H9 (cell line): ENCODE results near the gene LPO. TPM values are rescaled to one million over a fixed set of nuclear protein-coding genes. Genes with fewer than 3 reads are reported as not detected.

Experiments
- DNase-seq: peaks from one replicate; pipeline ENCODE4 v3.0.0-alpha.2; 2017
- H2AFZ ChIP-seq: one replicate; pipeline ENCODE4 v1.6.1; 2013; ENCODE audit warnings: mild to moderate bottlenecking, low read length, control low read depth, moderate library complexity
- H2AK5ac ChIP-seq: 2 replicates; pipeline ENCODE4 v1.6.1; 2013; ENCODE audit warnings: low read length, control low read depth, mixed read lengths; ENCODE audit not compliant: insufficient read length
- H2BK120ac ChIP-seq: one replicate; pipeline ENCODE4 v1.6.1; 2013; ENCODE audit warnings: low read depth, mild to moderate bottlenecking, low read length, control low read depth, inconsistent platforms; ENCODE audit not compliant: poor library complexity, severe bottlenecking
- H2BK12ac ChIP-seq: 2 replicates; pipeline ENCODE4 v1.6.1; 2013; ENCODE audit warnings: low read length, control low read depth, mixed read lengths, low read depth; ENCODE audit not compliant: insufficient read length
- H2BK15ac ChIP-seq: 2 replicates; pipeline ENCODE4 v1.6.1; 2013; ENCODE audit warnings: low read depth, low read length, control low read depth
- H2BK20ac ChIP-seq: one replicate; pipeline ENCODE4 v1.6.1; 2013; ENCODE audit warnings: low read depth, mild to moderate bottlenecking, low read length, control low read depth, inconsistent platforms; ENCODE audit not compliant: poor library complexity, severe bottlenecking
- H2BK5ac ChIP-seq: 2 replicates; pipeline ENCODE4 v1.6.1; 2013; ENCODE audit warnings: low read length, control low read depth, mixed read lengths; ENCODE audit not compliant: insufficient read length
- H3K14ac ChIP-seq: 2 replicates; pipeline ENCODE4 v1.6.1; 2013; ENCODE audit warnings: low read length, control low read depth; ENCODE audit not compliant: insufficient read depth
- H3K18ac ChIP-seq: 2 replicates; pipeline ENCODE4 v1.6.1; 2013; ENCODE audit warnings: low read depth, mild to moderate bottlenecking, mixed read lengths, low read length, control low read depth; ENCODE audit not compliant: insufficient read length
- H3K23ac ChIP-seq: 2 replicates; pipeline ENCODE4 v1.6.1; 2013; ENCODE audit warnings: low read length, control low read depth, mixed read lengths, low read depth; ENCODE audit not compliant: insufficient read length
- H3K23me2 ChIP-seq: 2 replicates; pipeline ENCODE4 v1.6.1; 2013; ENCODE audit warnings: low read depth, mild to moderate bottlenecking, mixed read lengths, low read length, control low read depth; ENCODE audit not compliant: insufficient read length, poor library complexity, severe bottlenecking
- H3K27ac ChIP-seq: 2 replicates; pipeline ENCODE4 v1.5.1; 2013; ENCODE audit warnings: low read length, control low read depth, mixed read lengths, low read depth; ENCODE audit not compliant: insufficient read length
- H3K27me3 ChIP-seq: 2 replicates; pipeline ENCODE4 v1.6.1; 2013; ENCODE audit warnings: low read length, control low read depth, inconsistent platforms; ENCODE audit not compliant: insufficient read depth
- H3K4ac ChIP-seq: 2 replicates; pipeline ENCODE4 v1.6.1; 2013; ENCODE audit warnings: low read depth, mild to moderate bottlenecking, control low read depth, inconsistent platforms, low read length, moderate library complexity
- H3K4me1 ChIP-seq: 2 replicates; pipeline ENCODE4 v1.6.1; 2013; ENCODE audit warnings: low read length, control low read depth, inconsistent platforms; ENCODE audit not compliant: insufficient read depth
- H3K4me2 ChIP-seq: 2 replicates; pipeline ENCODE4 v1.6.1; 2013; ENCODE audit warnings: low read length, control low read depth, mixed read lengths; ENCODE audit not compliant: insufficient read length, insufficient read depth
- H3K56ac ChIP-seq: 2 replicates; pipeline ENCODE4 v1.6.1; 2013; ENCODE audit warnings: low read depth, mild to moderate bottlenecking, mixed read lengths, low read length, control low read depth; ENCODE audit not compliant: insufficient read length
- H3K79me1 ChIP-seq: 2 replicates; pipeline ENCODE4 v1.6.1; 2013; ENCODE audit warnings: low read depth, mild to moderate bottlenecking, moderate library complexity, low read length, control low read depth, inconsistent platforms; ENCODE audit not compliant: insufficient read depth, poor library complexity, severe bottlenecking
- H3K79me2 ChIP-seq: 2 replicates; pipeline ENCODE4 v1.6.1; 2013; ENCODE audit warnings: low read length, control low read depth, inconsistent platforms; ENCODE audit not compliant: insufficient read depth
- H3K9ac ChIP-seq: 2 replicates; pipeline ENCODE4 v1.6.1; 2013; ENCODE audit warnings: low read length, control low read depth, mixed read lengths; ENCODE audit not compliant: insufficient read length; ENCODE audit errors: extremely low read depth
- H3K9me3 ChIP-seq: one replicate; pipeline ENCODE4 v1.6.1; 2013; ENCODE audit warnings: low read depth, low read length, inconsistent platforms; ENCODE audit not compliant: control insufficient read depth
- H3T11ph ChIP-seq: one replicate; pipeline ENCODE4 v1.6.1; 2013; ENCODE audit warnings: mild to moderate bottlenecking, low read length, control low read depth, inconsistent platforms
- H4K20me1 ChIP-seq: one replicate; pipeline ENCODE4 v1.6.1; 2013; ENCODE audit not compliant: control insufficient read depth, insufficient read length, insufficient read depth
- H4K5ac ChIP-seq: 2 replicates; pipeline ENCODE4 v1.6.1; 2013; ENCODE audit warnings: low read depth, mild to moderate bottlenecking, mixed read lengths, low read length, control low read depth; ENCODE audit not compliant: insufficient read length
- H4K8ac ChIP-seq: replicated peaks from 2 replicates; pipeline ENCODE4 v1.6.1; 2013; ENCODE audit warnings: low read length, control low read depth, mixed read lengths, low read depth; ENCODE audit not compliant: insufficient read length
- H4K91ac ChIP-seq: 2 replicates; pipeline ENCODE4 v1.6.1; 2013; ENCODE audit warnings: low read depth, mild to moderate bottlenecking, moderate library complexity, mixed read lengths, low read length, control low read depth; ENCODE audit not compliant: insufficient read length
- H3K27ac Mint-ChIP-seq, 3 experiments: 2 replicates in 2 of 3; 3 replicates in 1 of 3; pipeline ENCODE4 v1.8.0; 2020 to 2021; ENCODE audit warnings: mixed read lengths in 3 of 3, mild to moderate bottlenecking in 1 of 3, moderate library complexity in 1 of 3
- H3K27me3 Mint-ChIP-seq: 2 replicates; pipeline ENCODE4 v1.8.0; 2021; ENCODE audit warnings: low read depth, mild to moderate bottlenecking, moderate library complexity, mixed read lengths
- H3K36me3 Mint-ChIP-seq, 3 experiments: 2 replicates in 2 of 3; 3 replicates in 1 of 3; pipeline ENCODE4 v1.8.0; 2020 to 2021; ENCODE audit warnings: low read depth in 3 of 3, mixed read lengths in 3 of 3; ENCODE audit not compliant: insufficient read depth in 1 of 3
- H3K4me1 Mint-ChIP-seq, 2 experiments: 2 replicates each; pipeline ENCODE4 v1.8.0; 2020; ENCODE audit warnings: mixed read lengths in 2 of 2
- H3K4me3 Mint-ChIP-seq, 2 experiments: 2 replicates in 1 of 2; 3 replicates in 1 of 2; pipeline ENCODE4 v1.8.0; 2020 to 2021; ENCODE audit warnings: mild to moderate bottlenecking in 2 of 2, mixed read lengths in 2 of 2, moderate library complexity in 1 of 2
- H3K9me3 Mint-ChIP-seq, 2 experiments: 2 replicates in 1 of 2; 3 replicates in 1 of 2; pipeline ENCODE4 v1.8.0; 2020; ENCODE audit warnings: mild to moderate bottlenecking in 2 of 2, mixed read lengths in 2 of 2, moderate library complexity in 1 of 2
- CTCF ChIP-seq: fragments of 200-600 bp; sonication (generic); conservative IDR thresholded peaks from 3 replicates; pipeline ENCODE4 v1.8.0; 2021; ENCODE audit warnings: antibody characterized with exemption, mild to moderate bottlenecking
- WGBS: extraction: QIAGEN DNeasy Blood & Tissue Kit; methylation state at CpG from one replicate; pipeline ENCODE4 v1.1.7; 2013; ENCODE audit warnings: missing lambda C conversion rate, low lambda C conversion rate, mixed read lengths; ENCODE audit not compliant: insufficient read length; ENCODE audit errors: extremely low coverage; 5-methylcytosine and 5-hydroxymethylcytosine counted together
- total RNA-seq: library from RNA; stranded (reverse); gene quantifications from 2 replicates; pipeline ENCODE4 v1.2.1, GENCODE V29; 2021

Gene LPO
- total RNA-seq, 1 experiment from 2014 or later, result 0.17 TPM

- Histone ChIP-seq H3K27me3 (no peaks in the 10 kb centered on the region), H4K91ac (no peak overlapping the region), H3K14ac (peak overlapping the region; percentile 57; the same call in 1 of the 2 replicates), H2BK120ac (no peak overlapping the region), H2AK5ac (no peak overlapping the region), H3T11ph (no peak overlapping the region), H3K18ac (no peak overlapping the region), H3K23me2 (no peaks in the 10 kb centered on the region), H2BK12ac (no peak overlapping the region), H2BK20ac (no peak overlapping the region), H3K4me2 (no peak overlapping the region), H3K4me1 (no peaks in the 10 kb centered on the region), H2BK15ac (no peak overlapping the region), H4K5ac (no peak overlapping the region), H3K27ac (no peak overlapping the region), H4K20me1 (no peaks in the 10 kb centered on the region), H2AFZ (no peak overlapping the region), H3K9ac (no peak overlapping the region), H3K9me3 (no peaks in the 10 kb centered on the region), H4K8ac (no peak overlapping the region), H3K4ac (no peak overlapping the region), H2BK5ac (no peak overlapping the region), H3K79me2 (no peaks in the 10 kb centered on the region), H3K79me1 (no peaks in the 10 kb centered on the region), H3K23ac (no peak overlapping the region), H3K56ac (no peak overlapping the region)
- Mint-ChIP-seq H3K4me1 (peaks cover 0 to 4% of the 10 kb centered on the region in 2 experiments; a peak in 1 of 4 replicates), H3K36me3 (no peaks in the 10 kb centered on the region), H3K27me3 (peaks cover 41% of the 10 kb centered on the region), H3K4me3 (no peak overlapping the region), H3K27ac (no peak overlapping the region), H3K9me3 (no peaks in the 10 kb centered on the region)
- TF ChIP-seq CTCF, result no peak
- WGBS, result no CpG with 5 or more reads among the region's 7 CpGs
- no peak for DNase-seq
Measured at GRCh38 chr17:58196610-58197009, 41.8 kb upstream of the LPO start.
